Measurements from ENCODE around the gene RPP25. TPM values are rescaled to one million over a fixed set of nuclear protein-coding genes. Genes with fewer than 3 reads are reported as not detected.
A peak's percentile ranks its signal among the peaks of the same experiment; 100 is the strongest.

The RPP25 gene
- total and polyA plus RNA-seq, 8 donors, result 4.0 to 14.1 (median 7.6) TPM

DNA sequence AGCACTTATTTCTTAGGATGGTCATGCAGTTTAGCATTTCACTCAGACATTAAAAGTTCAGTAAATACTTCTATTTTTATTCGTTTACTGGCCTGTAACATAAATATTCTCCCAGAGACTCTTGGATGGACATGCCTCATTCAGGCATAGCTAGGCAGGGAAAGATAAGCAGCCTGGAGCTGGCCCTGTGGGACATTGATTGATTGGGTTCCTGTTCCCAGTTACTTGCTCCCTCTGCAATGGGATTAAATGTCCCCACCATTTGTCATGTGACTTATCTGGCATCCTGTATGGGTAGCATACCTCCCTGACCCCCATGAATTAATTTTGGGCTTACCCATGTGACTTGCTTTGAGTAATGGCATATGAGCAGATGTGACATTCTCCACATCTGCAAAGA lies 36.0 kb upstream of the RPP25 start:
- Histone ChIP-seq H3K36me3 (no peaks in the 10 kb centered on the region), H3K27me3 (peaks cover 0 to 42% of the 10 kb centered on the region in 2 donors), H3K4me1 (peaks cover 6 to 7% of the 10 kb centered on the region in 2 donors), H3K9me3 (no peaks in the 10 kb centered on the region), H3K27ac (no peak overlapping the region), H3K4me3 (no peak overlapping the region)
- ATAC-seq (no peak), DNase-seq (no peak)
- TF ChIP-seq, protein P1, sequence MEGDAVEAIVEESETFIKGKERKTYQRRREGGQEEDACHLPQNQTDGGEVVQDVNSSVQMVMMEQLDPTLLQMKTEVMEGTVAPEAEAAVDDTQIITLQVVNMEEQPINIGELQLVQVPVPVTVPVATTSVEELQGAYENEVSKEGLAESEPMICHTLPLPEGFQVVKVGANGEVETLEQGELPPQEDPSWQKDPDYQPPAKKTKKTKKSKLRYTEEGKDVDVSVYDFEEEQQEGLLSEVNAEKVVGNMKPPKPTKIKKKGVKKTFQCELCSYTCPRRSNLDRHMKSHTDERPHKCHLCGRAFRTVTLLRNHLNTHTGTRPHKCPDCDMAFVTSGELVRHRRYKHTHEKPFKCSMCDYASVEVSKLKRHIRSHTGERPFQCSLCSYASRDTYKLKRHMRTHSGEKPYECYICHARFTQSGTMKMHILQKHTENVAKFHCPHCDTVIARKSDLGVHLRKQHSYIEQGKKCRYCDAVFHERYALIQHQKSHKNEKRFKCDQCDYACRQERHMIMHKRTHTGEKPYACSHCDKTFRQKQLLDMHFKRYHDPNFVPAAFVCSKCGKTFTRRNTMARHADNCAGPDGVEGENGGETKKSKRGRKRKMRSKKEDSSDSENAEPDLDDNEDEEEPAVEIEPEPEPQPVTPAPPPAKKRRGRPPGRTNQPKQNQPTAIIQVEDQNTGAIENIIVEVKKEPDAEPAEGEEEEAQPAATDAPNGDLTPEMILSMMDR (IDR thresholded peaks at IDR 0.05), result no peak
- intact Hi-C loops (cut with DNase I), result no loop called here

DNA sequence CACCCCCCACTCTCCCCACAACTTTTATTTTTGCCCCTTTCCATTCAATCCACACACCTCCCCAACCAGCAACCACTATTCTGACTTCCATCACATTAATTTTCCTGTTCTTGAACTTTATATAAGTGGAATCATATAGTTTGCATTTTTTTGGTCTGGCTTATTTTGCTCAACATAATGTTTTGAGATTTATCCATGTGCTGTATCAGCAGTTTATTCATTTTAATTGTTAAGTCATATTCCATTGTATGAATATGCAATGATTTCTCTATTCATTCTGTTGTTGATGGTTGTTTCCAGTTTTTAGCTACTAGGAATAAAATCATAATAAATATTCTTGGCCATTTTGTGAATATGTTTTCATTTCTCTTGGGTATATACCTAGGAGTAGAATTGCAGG lies 33.0 kb upstream of the RPP25 start:
- no peaks in the 10 kb centered on the region for H3K36me3 ChIP-seq
- no peak overlapping the region for H3K27ac ChIP-seq
- TF ChIP-seq, protein P1 (IDR thresholded peaks at IDR 0.05), result no peak
- DNase-seq, result no peak
- no peaks in the 10 kb centered on the region for H3K4me1 ChIP-seq
- H3K27me3 ChIP-seq, result peaks cover 0 to 24% of the 10 kb centered on the region in 2 donors
- no peak for ATAC-seq
- no peaks in the 10 kb centered on the region for H3K9me3 ChIP-seq
- H3K4me3 ChIP-seq, result no peak overlapping the region
- intact Hi-C loops (cut with DNase I), result no loop called here

DNA sequence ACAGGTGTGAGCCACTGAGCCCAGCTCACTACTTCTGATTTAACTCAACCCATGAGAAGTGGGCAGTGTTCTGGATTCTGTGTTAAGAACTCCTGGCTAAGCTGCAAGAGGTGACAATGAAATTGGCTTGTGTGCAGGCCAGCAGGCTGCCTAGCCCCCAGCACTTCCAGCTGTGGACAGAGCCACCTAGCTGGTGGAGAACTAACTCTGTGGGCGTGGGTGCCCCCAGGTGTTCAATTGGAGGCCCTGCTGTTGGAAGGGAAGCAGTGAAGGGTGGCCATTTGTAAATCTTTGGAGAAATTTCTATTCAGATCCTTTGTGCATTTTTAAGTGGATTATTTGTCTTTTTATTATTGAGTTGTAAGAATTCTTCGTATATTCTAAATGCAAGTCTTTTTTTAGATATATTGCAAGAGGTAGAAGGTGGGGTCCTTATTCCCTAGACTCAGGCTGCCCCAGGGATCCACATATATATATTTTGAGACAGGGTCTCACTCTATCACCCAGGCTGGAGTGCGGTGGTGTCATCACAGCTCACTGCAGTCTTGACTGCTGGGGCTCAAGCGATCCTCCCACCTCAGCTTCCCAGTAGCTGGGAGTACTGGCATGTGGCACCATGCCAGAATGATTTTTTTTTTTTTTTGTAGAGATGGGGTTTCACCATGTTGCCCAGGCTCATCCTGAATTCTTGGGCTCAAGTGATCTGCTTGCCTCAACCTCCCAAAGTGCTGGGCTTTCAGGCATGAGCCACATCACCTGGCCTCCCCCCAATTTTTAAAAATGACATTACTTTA lies 31.6 kb upstream of the RPP25 start:
- H3K9me3 ChIP-seq, result no peaks in the 10 kb centered on the region
- H3K36me3 ChIP-seq, result no peaks in the 10 kb centered on the region
- no peak overlapping the region for H3K4me3 ChIP-seq
- H3K27me3 ChIP-seq, result peaks cover 0 to 23% of the 10 kb centered on the region in 2 donors
- DNase-seq, result peak in 2 of 4 donors; percentile 10 to 47
- TF ChIP-seq, protein P1 (IDR thresholded peaks at IDR 0.05), result peak in 1 of 2 donors; percentile 35
- H3K27ac ChIP-seq, result no peak overlapping the region
- peak; percentile 92 for ATAC-seq
- intact Hi-C loops (cut with DNase I), result no loop called here
- no peaks in the 10 kb centered on the region for H3K4me1 ChIP-seq

DNA sequence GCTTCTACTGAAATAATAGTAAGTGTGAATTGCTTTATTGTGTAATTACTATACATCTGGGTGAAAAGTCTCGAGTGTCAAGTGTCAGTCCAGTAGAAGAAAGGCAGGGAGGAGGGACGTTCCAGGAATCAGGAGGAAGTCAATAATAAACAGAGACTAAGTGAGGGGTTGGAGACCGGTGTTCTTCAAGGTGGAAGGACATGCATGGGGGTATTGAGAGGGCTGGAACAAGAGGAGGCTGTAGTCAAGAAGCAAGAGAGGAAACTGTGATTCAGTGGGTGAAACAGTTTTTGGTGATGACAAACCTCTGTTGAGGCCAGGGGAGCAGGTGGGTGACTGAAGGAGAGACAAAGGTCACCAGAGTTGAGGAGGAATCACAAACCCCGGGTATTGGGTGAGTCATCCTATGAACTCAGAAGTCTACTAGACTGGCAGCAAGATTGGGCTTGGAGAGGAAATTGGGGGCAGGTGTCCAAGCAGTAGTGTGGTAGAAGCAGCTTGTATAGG lies 27.2 kb upstream of the RPP25 start:
- Histone ChIP-seq H3K36me3 (no peaks in the 10 kb centered on the region), H3K27ac (no peak overlapping the region), H3K4me1 (no peaks in the 10 kb centered on the region), H3K27me3 (peaks cover 0 to 9% of the 10 kb centered on the region in 2 donors), H3K4me3 (no peak overlapping the region), H3K9me3 (no peaks in the 10 kb centered on the region)
- intact Hi-C loops (cut with DNase I), result no loop called here
- TF ChIP-seq, protein P1 (IDR thresholded peaks at IDR 0.05), result no peak
- ATAC-seq, result peak; percentile 22
- DNase-seq, result no peak

DNA sequence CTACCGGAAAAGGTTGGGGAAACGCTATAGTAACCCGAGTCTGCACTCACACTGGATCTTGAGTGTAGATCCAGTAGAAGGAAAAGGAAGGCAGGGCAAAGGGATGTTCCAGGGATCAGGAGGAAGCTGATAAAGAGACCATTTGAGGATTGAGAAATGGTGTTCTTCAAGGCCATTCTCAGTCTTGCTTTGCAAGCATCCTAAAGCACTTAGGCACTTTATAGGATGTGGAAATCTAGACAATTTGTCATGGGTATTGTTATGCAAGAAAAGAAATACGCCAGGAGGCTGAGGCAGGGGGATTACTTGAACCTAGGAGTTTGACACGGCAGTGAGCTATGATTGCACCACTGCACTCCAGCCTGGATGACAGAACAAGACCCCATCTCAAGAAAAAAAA lies 25.6 kb upstream of the RPP25 start:
- H3K27ac ChIP-seq, result no peak overlapping the region
- ATAC-seq (no peak), DNase-seq (no peak)
- intact Hi-C loops (cut with DNase I), result no loop called here
- no peaks in the 10 kb centered on the region for H3K4me1 ChIP-seq
- TF ChIP-seq, protein P1 (IDR thresholded peaks at IDR 0.05), result no peak
- peaks cover 0 to 9% of the 10 kb centered on the region in 2 donors for H3K27me3 ChIP-seq
- no peaks in the 10 kb centered on the region for H3K9me3 ChIP-seq
- H3K36me3 ChIP-seq, result no peaks in the 10 kb centered on the region
- no peak overlapping the region for H3K4me3 ChIP-seq
